HL-60 (cell line): Measurements from ENCODE around the gene NAV2.

ENCODE experiments used
- CTCF ChIP-seq: IDR thresholded peaks from one replicate; pipeline ENCODE4 v1.5.1; 2011; ENCODE audit warnings: low read length, control low read depth, inconsistent platforms; ENCODE audit not compliant: insufficient read depth
- REST ChIP-seq: IDR thresholded peaks from 2 replicates; pipeline ENCODE4 v1.6.1; 2012; ENCODE audit warnings: low read depth; ENCODE audit not compliant: insufficient replicate concordance

- no peak for TF ChIP-seq CTCF
- no peak for TF ChIP-seq REST
Observed at GRCh38 chr11:19772480-19772879, 59.8 kb downstream of the NAV2 start.
